ENCODE data around the gene SORBS2.

The SORBS2 gene

DNA sequence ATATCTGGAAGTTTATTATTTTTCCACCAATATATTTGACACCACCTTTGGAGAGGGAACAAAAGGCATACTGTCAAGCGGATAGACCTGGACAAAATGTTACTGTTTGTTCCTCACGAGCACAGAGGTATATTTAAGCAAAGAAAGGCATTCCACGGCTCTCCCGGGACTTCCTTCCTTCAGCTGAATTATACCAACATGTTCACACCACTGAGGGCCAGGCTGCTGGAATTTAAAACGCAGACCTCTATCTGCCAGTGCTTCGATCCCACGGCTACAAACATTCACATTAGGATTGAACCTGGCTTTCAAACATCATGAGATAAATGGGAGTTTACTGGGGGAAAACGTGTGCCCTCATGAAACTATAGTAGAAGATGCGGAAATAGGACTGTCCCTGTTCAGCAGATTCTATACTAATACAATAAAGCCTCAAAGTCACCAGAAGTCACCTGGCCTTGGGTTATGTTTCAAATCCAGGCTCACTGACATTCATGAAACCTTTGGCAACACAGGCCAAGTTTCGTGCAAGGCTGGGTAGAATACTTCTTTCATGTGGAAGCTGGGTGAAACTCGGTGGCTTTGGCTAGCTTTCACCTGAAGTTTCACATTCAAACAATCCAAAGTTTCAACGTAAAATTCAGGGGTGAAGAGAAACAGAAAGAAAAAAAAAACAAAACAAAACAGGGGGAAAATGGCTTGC lies 39.5 kb downstream of the SORBS2 start:
- no peak for FAIRE-seq

DNA sequence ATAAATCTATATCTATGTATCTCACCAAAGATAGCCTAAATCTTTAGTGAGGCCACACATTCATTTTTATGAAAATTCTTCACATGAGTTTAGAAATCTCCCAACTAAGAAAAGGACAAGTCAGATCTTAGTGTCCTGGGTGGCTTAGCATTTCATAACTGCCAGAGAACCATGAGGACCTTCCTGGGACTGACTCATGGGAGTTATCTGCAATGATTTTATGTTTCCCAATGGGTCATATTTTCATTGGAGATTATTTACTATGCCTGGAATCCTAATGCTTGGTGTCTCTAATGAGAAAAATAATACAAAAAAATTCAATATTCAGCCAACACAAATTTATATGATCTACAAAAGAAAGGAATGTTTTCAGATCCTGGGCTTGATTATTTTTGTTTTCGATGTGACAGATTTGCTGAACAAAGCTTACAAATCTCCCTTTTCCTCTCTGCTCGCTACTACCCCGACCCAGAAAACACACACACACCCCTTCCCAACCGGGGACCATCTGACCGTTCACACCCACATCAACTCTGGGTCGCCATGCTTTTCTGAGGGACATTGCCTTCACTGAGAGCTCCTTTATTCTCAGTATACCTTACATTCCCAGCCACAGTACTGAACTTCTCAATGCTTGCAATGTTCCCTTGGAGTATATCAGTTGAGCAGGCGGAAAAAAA lies 40.1 kb downstream of the SORBS2 start:
- FAIRE-seq: no peak

DNA sequence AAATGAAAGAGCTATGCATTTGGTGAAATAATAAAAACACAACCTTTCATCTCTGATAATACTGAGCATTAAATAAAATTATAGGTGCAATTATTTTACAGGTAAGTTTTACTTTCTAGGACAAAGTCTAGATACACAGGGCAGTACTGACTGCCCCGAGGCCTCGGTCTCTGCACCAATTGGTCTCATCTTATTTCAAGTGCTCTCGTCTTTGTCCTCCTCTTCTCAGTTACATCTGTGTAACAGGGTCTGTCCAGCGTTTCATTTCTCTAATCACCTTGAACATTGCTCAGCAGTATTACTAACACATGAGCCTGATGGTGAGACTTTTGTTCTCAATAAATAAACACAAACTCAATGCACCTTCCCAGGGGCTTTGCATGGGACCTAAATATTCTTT lies 44.5 kb downstream of the SORBS2 start:
- FAIRE-seq: no peak

DNA sequence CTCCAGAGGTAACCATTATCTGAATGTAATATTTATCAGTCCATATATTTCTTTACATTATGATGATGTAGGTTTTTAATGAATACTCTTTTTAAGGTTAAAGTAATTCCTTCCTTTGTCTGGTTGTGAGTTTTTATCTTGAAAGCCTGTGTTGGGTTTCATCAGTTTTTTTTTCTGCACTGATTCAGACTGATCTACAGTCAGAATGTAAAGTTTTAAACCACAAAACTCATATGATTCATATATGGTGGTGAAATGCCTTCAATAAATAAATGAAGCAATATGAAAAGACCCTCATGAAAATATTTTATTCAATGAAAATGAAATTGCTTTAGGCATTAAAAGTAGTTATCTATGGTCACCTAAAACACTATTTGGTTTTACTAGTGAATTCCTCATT lies 47.1 kb downstream of the SORBS2 start:
- FAIRE-seq: no peak

DNA sequence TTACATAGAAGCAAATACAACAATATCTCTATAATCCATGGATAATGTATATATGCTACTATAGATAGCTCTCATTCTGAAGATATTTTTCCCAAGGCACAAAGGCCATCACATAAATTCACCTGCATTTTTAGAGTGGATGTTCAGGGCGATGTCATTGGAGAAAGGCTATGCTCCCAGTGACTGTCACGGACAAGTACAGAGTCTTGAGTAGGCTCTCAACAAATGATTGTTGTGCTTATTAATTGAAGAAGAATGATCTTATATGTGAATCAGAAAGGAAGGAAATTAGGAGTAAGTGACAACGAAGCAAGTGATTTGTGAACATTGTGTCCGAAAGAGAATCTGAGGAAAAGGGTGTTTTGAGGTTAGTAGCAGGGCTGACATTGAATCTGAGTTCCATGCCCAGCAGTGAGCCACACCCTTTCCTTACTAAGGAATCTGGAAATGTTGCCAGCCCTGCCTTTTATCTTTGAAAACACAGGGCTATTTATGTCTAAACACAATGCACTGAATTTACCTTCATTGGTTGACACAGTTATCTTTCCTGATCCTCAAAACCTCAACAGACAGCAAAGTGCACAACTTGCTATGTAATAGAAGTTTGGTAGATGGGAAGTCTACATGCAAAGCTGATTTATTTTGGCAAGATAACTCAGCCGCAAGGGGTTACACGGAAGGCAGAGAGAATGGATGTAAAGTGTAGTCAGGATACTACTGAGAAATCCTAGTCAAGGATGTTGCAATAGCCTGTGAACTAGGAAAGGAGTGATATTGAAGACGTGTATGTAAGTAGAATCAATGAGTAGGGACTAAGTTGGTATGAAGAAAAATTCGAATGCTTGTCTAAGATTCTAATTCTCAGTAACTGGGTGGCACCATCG lies 50.4 kb downstream of the SORBS2 start:
- no peak for FAIRE-seq

DNA sequence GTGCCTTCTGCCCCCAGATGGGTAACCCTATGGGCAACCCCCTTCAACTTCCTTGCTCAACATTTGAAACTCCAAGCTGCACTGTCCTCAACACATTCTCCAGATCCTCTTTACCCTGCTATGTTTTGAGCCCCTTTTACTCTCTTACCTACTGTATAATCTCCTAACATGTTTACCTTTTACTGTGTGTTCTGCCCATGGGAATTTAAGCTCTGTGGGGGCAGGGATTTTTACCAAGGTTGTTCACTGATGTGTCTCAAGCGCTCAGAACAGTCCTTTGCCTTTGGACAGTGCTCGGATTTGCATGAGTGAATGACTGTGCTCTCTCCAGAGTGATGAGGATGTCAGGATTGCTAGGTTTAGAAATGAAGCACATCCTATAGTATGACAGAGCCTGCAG lies 53.2 kb downstream of the SORBS2 start:
- no peak for FAIRE-seq

DNA sequence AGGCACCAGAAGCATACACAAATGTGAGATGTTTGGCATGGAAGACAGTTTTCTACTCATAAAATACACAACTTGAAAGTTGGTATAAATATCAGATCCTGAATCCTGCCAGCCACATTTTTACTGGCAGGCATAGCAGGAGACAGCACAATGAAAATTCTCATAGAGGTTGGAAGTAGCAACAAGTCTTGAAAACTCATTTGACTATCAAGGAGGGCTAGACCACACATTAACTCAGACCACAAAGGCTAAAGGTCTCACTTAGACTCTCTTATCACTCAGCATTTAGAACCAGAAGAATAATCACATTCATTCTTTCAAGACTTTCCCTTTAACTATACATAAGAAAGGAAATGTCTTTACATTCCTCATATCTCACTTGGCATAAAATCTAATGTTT lies 56.5 kb downstream of the SORBS2 start:
- FAIRE-seq: no peak

DNA sequence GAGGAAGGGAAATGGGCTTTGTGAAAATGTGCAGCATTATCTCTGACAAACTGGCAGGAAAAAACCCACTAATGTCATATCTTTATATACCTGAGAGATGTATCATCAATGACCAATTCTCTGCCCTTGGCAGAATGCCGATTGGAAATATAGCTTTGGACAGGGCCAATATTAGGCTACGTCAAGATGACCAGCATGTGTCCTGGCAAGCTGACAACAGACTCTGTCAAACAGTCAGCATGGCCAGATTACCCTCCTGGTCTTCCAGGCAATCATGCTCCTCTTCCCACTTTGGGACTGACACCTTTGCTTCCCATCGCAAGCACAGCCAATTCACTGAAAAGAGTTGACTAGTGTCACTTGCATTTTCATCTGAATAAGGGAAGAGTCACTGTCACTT lies 57.0 kb downstream of the SORBS2 start:
- FAIRE-seq: no peak

DNA sequence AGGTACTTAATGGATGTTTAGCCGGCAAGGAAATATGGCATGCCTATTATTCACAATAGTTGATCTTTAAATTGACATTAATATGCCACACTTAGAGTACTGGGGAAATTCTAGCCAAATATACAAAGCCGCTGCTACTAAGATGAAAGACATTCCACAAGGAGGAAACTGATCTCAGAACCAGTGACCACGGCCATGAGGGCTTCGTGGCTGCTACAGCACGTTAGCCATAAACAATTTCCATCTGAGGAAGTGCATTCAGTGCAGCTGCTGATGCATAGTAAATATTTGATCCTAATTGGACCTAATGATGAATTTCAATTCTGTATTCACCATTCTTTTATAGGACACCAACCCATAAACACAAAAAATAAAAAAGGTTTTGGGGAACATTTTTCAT lies 59.1 kb downstream of the SORBS2 start:
- no peak for FAIRE-seq

DNA sequence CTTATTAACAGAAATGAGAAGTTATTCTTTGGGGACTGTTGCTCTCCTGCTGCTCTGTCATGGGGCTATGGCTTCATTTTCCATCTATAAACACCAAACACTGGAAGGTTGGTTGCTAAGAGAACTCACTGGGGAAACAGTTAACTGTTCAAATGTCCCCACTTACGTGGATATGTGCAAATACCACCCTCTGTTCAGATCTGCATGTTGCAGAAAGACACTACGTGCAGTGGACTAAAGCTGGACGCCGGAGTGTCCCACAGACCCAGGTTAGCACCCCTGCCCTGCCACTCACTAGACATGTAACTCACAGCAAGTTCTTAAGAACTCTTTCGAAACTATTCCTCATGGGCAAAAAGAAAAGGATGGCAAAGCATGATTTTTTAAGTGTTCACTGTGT lies 62.1 kb downstream of the SORBS2 start:
- FAIRE-seq: no peak

DNA sequence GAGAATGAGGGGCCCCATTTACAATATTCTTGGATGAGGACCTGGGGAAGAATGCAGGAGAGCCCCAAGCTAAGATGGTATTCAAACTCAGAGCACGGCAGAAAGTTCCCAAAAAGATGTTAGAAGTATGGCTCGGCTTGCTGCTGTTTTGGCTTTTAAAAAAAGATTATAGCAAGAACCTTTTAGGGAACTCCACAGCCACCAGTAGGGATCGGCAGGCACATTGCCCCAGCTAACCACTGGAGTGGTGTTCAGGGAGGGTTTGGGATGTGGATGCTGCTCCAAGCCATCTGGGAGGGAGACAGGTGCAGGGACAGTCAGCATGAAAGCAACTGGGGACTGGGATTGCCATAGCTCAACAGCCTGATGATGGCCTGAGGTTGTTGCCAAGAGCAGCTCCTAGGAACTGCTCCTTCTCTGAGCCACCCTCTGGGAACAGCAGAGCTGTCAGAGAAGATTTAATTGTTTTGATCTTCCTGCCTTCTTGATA lies 63.0 kb downstream of the SORBS2 start:
- FAIRE-seq: no peak

DNA sequence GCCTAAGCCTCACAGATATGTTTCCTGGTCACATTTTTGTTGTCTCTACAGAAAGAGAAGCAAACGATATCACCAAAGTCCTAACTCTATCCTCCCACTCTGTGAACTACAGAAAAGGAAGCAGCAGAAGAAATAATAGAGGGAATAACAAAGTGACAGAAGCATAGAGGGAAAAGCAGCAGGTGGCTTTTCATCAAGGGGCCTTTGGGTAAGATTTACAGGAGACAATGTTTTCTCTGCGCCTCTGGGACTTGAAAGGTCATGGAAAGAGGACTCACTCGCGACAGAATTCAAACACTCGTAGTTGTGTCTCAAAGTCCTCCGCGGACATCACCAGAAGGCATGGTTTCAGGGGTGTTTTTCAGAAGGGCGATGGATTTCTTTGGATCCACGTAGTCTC lies 66.1 kb downstream of the SORBS2 start:
- no peak for FAIRE-seq

DNA sequence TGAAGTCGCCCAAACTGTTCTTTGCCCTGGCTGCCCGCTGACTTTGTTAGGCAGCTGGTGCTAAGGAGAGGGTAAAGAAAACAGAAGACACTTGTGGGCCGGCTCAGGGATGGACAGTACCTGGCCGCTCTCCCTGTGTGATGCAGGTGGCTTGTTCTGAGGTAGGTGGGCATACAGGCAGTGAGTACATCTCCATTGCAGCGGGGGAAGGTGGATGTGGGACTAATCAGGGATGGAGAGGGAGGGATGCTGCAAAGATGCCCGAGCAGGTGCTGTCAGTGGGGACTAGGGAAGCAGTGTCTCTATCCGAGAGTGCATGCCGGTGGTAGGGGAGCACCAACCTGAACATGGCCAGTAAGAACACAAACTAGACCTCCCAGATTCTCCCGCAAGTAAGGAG lies 67.0 kb downstream of the SORBS2 start:
- no peak for FAIRE-seq

DNA sequence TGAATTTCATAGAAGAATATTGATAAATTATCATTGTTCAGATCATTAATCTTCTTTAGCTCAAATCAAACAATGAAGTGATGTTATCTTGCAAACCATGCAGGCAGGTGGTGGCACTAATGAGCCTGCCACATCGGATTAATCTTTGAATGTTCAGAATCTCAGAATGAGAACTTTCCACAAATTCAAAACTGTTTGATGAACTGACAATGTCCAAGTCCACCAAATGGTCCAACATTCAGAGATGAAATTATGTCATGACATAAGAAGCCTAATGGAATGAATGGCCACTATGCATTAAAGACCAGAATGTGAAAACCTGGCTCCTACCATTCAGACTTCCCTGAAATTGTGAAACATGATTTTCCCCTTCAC lies 67.5 kb downstream of the SORBS2 start:
- no peak for FAIRE-seq

DNA sequence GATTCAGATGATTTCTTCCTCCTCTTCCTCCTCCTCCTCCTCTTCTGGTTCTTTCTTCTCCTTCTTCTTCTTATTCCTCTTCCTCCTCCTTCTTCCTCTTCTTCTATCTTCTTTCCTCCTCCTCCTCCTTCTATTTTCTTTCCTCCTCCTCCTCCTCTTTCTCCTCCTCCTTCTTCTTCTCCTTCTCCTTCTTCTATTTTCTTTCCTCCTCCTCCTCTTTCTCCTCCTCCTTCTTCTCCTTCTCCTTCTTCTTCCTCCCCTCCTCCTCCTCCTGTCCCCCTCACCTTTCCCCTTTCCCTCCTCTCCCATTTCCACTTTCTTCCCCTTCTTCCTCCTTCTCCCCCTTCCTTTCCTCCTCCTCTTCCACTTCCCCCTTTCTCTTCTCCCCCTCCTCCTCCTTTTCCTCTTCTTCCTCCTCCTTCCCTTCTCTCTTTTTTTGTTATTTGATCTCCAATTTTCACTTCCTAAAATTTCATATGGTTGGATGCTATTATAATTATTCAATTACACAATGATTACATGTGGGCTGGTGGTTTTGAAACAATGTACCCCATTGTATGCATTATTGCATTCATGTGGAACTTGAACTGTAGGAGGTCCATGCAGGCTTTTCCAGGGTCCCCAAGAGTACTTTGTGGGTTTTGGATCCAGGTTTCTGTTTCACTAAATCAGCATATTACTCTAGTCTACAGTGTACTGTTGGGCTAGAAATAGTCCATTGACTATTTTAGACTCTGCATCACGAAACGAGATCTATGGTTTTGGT lies 68.1 kb downstream of the SORBS2 start:
- FAIRE-seq: no peak

DNA sequence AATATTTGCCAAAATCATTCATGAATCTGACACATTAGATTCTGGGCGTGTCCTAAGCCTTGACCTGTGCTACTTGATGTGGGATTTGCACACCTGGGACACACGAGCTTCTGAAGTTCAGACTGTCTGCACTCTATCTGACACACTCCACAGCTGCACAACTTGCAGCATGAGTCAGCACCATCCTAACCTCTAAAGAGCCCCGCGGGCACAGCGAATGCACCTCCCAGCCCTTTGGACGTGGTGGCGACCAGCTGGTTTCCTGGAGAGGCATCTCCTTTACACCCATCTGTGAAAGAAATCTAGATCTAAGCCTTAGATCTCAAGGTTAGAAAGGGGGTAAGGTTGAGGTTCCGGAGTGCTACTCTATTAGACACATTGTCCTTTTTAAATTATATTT lies 69.2 kb downstream of the SORBS2 start:
- no peak for FAIRE-seq

DNA sequence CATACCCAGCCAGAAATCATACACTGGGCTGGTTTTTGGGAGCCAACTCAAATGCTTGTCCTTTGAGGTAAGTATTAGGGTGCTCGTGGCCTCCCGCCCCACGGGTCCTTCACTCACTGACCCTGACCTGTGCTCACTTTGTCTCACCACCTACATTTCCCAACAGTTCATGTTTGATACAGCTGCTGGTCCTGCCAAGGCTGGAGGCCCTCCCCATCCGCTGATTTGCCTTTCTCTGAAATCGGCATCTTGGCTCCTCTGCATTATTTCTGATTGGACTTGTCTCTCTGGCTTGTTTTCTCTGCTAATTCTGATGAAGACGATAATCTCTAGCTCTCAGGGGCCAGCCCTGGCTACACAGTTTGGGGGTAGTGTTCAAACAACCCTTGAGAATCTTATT lies 70.2 kb downstream of the SORBS2 start:
- FAIRE-seq: no peak

DNA sequence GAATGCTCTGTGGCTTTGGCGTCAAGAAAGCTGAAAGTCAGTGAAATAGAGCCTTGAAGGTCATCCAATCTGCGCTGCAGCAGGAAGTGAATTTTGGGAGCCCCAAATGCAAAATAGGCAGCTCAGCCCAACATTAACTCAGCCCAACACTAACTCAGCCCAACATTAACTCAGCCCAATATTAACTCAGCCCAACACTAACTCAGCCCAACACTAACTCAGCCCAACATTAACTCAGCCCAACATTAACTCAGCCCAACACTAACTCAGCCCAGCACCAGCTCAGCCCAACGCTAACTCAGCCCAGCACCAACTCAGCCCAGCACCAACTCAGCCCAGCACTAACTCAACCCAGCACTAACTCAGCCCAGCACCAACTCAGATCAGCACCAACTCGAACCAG lies 71.5 kb downstream of the SORBS2 start:
- no peak for FAIRE-seq

DNA sequence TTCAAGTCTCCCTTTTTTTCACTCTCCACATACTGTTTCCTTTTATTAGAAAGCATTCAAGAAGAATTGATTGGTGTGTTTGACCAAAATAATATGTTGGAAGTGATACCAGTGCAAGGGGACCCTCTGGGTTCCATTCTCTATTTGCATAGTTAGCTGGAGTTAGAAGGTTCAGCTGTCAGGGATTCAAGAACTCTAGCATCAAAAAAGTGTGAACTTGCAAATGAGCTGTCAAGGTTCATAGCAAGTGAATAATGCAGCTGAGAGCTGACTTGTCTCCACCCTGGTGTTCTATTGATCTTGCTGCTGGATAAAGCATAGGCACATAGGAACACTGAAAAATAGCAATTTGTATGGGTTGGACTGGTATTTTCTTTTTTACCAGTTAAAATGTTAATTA lies 73.2 kb downstream of the SORBS2 start:
- FAIRE-seq: no peak

DNA sequence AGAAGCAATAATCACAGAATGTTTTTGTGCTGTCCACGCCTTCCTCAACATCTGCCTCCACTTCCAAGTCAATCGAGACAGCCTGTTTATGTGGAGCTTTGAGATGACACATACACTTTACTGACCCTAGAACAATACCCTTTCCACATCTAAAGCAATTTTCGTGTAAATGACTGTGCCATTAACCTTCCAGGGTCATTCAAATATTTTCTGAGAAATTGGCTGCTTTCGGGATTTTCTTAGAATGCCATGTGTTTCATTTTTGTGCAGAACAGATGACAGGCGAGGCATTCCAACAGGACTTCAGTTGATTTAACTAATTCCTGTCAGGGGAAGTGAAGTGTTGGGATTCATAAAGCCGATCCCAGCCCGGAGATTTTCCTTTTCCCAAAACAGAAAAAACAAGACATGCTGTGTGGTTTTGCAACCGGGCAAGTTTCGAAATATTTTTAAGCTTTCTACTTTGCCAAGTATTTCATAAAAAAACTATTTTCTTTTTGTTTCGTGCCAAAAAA lies 73.9 kb downstream of the SORBS2 start:
- no peak for FAIRE-seq

DNA sequence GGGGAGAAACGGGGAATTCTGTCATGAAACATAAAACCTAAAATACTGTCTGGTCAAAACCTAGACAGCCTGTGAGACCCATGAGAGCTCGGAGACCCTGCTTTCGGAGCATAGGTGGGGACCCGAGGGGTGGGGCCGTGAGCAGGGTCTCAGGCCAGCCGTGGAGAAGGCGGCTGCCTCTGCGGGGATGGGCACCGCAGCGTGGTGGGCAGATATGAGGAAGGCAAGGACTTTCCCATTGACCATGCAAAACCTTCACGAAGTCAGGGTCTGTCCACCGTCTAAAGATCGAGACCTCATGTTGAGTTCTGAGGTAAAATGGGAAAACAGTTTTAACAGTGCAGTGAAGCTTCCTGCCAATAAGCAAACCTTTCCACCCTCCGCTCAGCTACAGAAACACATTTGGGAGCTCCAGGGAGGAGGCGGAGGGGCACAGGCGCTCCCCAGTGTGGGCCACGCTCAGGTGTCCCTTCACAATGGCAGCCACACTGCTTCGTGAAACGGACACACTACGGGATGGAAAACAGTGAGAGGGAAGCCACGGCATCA lies 74.4 kb downstream of the SORBS2 start:
- no peak for FAIRE-seq

DNA sequence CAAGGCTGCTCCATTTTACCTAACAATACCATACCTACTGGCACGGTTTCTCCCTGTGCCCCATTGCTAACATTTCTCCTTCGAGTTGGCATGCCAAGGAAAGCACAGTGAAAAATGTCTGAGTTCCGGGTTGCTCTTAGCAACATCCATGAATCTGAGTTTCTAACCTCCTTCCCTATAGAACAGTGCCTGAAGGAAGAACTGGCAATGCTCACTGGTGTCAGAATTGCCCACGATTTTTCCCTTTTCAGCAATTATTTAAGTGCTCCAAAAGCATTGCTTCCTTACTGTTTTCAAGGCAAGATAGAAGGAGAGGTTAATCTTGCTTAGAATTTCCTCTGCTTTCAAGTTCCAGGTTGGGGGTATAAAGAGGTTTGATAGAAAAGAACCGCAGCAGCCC lies 75.1 kb downstream of the SORBS2 start:
- FAIRE-seq: no peak
